ENCODE results near the gene NPLOC4. TPM values are rescaled to one million over a fixed set of nuclear protein-coding genes. Genes with fewer than 3 reads are reported as not detected.

NPLOC4 gene
- total RNA-seq, 1 donor from 2014 or later, result 137 TPM

- H3K4me1 Mint-ChIP-seq (ENCODE audit: low read depth, unreplicated experiment), result no peaks in the 10 kb centered on the region
- no peaks in the 10 kb centered on the region for H3K36me3 Mint-ChIP-seq (ENCODE audit: unreplicated experiment)
- no peak overlapping the region for H3K4me3 Mint-ChIP-seq (ENCODE audit: unreplicated experiment)
- H3K27me3 Mint-ChIP-seq (ENCODE audit: unreplicated experiment), result no peaks in the 10 kb centered on the region
- no peak for DNase-seq
- no peak for TF ChIP-seq CTCF (IDR thresholded peaks at IDR 0.05; ENCODE audit: partially characterized antibody, unreplicated experiment)
- H3K9me3 Mint-ChIP-seq (ENCODE audit: unreplicated experiment), result peaks cover 2% of the 10 kb centered on the region
- no peak overlapping the region for H3K27ac Mint-ChIP-seq (ENCODE audit: unreplicated experiment)
Observed at GRCh38 chr17:81543756-81544155, 93.2 kb downstream of the NPLOC4 start.

GRCh38 chr17:81543339-81543675, 93.6 kb downstream of the NPLOC4 start:
- no peak for TF ChIP-seq CTCF (IDR thresholded peaks at IDR 0.05; ENCODE audit: partially characterized antibody, unreplicated experiment)
- H3K4me3 Mint-ChIP-seq (ENCODE audit: unreplicated experiment), result no peak overlapping the region
- H3K36me3 Mint-ChIP-seq (ENCODE audit: unreplicated experiment), result no peaks in the 10 kb centered on the region
- peaks cover 3% of the 10 kb centered on the region for H3K4me1 Mint-ChIP-seq (ENCODE audit: low read depth, unreplicated experiment)
- DNase-seq, result no peak
- no peak overlapping the region for H3K27ac Mint-ChIP-seq (ENCODE audit: unreplicated experiment)
- H3K27me3 Mint-ChIP-seq (ENCODE audit: unreplicated experiment), result no peaks in the 10 kb centered on the region
- H3K9me3 Mint-ChIP-seq (ENCODE audit: unreplicated experiment), result peaks cover 2% of the 10 kb centered on the region

- no peak for DNase-seq
- TF ChIP-seq CTCF (IDR thresholded peaks at IDR 0.05; ENCODE audit: partially characterized antibody, unreplicated experiment), result no peak
- peaks cover 5% of the 10 kb centered on the region for H3K4me1 Mint-ChIP-seq (ENCODE audit: low read depth, unreplicated experiment)
- peaks cover 4% of the 10 kb centered on the region for H3K27me3 Mint-ChIP-seq (ENCODE audit: unreplicated experiment)
- no peak overlapping the region for H3K4me3 Mint-ChIP-seq (ENCODE audit: unreplicated experiment)
- H3K27ac Mint-ChIP-seq (ENCODE audit: unreplicated experiment), result no peak overlapping the region
- H3K9me3 Mint-ChIP-seq (ENCODE audit: unreplicated experiment), result peaks cover 7% of the 10 kb centered on the region
- no peaks in the 10 kb centered on the region for H3K36me3 Mint-ChIP-seq (ENCODE audit: unreplicated experiment)
Observed at GRCh38 chr17:81542431-81543338, 94.2 kb downstream of the NPLOC4 start.

GRCh38 chr17:81541123-81541522, 95.8 kb downstream of the NPLOC4 start:
- H3K36me3 Mint-ChIP-seq (ENCODE audit: unreplicated experiment), result no peaks in the 10 kb centered on the region
- peaks cover 7% of the 10 kb centered on the region for H3K27me3 Mint-ChIP-seq (ENCODE audit: unreplicated experiment)
- TF ChIP-seq CTCF (IDR thresholded peaks at IDR 0.05; ENCODE audit: partially characterized antibody, unreplicated experiment), result no peak
- no peak overlapping the region for H3K27ac Mint-ChIP-seq (ENCODE audit: unreplicated experiment)
- no peak for DNase-seq
- peaks cover 7% of the 10 kb centered on the region for H3K9me3 Mint-ChIP-seq (ENCODE audit: unreplicated experiment)
- peaks cover 5% of the 10 kb centered on the region for H3K4me1 Mint-ChIP-seq (ENCODE audit: low read depth, unreplicated experiment)
- no peak overlapping the region for H3K4me3 Mint-ChIP-seq (ENCODE audit: unreplicated experiment)

GRCh38 chr17:81540676-81541027, 96.3 kb downstream of the NPLOC4 start:
- peaks cover 5% of the 10 kb centered on the region for H3K4me1 Mint-ChIP-seq (ENCODE audit: low read depth, unreplicated experiment)
- peaks cover 7% of the 10 kb centered on the region for H3K27me3 Mint-ChIP-seq (ENCODE audit: unreplicated experiment)
- no peak overlapping the region for H3K27ac Mint-ChIP-seq (ENCODE audit: unreplicated experiment)
- H3K9me3 Mint-ChIP-seq (ENCODE audit: unreplicated experiment), result peaks cover 10% of the 10 kb centered on the region
- no peak overlapping the region for H3K4me3 Mint-ChIP-seq (ENCODE audit: unreplicated experiment)
- TF ChIP-seq CTCF (IDR thresholded peaks at IDR 0.05; ENCODE audit: partially characterized antibody, unreplicated experiment), result no peak
- no peaks in the 10 kb centered on the region for H3K36me3 Mint-ChIP-seq (ENCODE audit: unreplicated experiment)
- no peak for DNase-seq
